GM18909 (cell line): ENCODE data around the gene MYLK.
"Not testable (repeated sequence)": the region's sequence is repeated elsewhere in the genome, so short reads cannot be mapped to it uniquely, and the experiment has no call there.

ENCODE experiments used
- ATAC-seq: cut with Tn5 transposase; IDR thresholded peaks from one replicate; pipeline ENCODE4 v1.9.1; 2021; ENCODE audit warnings: mild to moderate bottlenecking; ENCODE audit not compliant: unreplicated experiment, poor library complexity

Gene MYLK, protein sequence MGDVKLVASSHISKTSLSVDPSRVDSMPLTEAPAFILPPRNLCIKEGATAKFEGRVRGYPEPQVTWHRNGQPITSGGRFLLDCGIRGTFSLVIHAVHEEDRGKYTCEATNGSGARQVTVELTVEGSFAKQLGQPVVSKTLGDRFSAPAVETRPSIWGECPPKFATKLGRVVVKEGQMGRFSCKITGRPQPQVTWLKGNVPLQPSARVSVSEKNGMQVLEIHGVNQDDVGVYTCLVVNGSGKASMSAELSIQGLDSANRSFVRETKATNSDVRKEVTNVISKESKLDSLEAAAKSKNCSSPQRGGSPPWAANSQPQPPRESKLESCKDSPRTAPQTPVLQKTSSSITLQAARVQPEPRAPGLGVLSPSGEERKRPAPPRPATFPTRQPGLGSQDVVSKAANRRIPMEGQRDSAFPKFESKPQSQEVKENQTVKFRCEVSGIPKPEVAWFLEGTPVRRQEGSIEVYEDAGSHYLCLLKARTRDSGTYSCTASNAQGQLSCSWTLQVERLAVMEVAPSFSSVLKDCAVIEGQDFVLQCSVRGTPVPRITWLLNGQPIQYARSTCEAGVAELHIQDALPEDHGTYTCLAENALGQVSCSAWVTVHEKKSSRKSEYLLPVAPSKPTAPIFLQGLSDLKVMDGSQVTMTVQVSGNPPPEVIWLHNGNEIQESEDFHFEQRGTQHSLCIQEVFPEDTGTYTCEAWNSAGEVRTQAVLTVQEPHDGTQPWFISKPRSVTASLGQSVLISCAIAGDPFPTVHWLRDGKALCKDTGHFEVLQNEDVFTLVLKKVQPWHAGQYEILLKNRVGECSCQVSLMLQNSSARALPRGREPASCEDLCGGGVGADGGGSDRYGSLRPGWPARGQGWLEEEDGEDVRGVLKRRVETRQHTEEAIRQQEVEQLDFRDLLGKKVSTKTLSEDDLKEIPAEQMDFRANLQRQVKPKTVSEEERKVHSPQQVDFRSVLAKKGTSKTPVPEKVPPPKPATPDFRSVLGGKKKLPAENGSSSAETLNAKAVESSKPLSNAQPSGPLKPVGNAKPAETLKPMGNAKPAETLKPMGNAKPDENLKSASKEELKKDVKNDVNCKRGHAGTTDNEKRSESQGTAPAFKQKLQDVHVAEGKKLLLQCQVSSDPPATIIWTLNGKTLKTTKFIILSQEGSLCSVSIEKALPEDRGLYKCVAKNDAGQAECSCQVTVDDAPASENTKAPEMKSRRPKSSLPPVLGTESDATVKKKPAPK (N-terminal part only)

DNA sequence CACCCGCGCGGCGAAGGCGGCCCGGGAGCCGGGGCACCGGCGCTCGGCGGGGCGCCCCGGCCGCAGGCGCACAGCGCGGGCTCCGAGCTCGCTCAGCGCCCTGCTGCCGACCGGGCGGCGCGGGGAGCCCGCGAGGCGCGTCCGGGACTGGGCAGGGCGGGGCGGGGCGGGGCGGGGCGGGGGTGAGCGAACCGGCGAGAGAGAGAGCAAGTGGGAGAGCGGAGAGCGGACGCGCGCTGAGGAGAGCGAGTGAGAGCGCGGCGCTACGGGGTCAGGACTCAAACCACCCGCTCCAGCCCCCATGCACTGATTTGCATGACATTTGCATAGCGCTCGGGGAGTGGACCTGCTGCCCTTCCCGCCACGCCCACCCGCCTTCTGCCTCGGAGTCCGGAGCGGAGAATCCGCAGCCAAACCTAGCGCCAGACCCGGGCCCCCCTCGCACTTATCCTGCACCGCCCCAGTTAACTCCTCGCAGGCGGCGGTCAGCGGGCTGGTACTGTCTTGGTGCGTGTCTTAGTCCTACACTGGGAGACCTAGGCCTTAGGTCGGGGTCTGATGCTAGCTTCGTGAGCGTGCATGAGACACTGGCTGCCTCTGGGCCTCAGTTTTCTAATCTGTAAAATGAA lies at the start of gene MYLK:
TSS of gene MYLK (minus strand) at position 130 of the 629 bp plus-strand sequence. CDS start 90,491 bp downstream, outside the sequence.
- ATAC-seq: peak; percentile 60

DNA sequence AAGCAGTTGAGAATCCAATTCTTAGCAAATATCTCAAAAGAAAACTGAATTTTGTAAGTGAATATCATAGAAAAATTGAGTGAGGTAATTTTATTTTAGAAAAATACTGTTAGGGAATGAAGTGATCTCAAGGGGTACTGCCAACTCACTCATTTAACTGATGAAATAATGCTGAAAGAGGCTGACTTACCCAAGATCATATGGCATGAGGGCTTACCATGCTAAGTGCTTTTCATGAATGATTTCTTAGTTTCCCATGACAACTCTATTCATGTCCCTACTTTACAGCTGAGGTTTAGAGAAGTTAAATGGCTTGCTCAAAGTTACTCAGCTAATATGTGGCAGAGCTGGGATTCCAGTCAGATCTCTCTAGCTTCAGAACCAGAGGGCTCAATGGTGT lies 46.3 kb upstream of the MYLK start:
- ATAC-seq: no peak

DNA sequence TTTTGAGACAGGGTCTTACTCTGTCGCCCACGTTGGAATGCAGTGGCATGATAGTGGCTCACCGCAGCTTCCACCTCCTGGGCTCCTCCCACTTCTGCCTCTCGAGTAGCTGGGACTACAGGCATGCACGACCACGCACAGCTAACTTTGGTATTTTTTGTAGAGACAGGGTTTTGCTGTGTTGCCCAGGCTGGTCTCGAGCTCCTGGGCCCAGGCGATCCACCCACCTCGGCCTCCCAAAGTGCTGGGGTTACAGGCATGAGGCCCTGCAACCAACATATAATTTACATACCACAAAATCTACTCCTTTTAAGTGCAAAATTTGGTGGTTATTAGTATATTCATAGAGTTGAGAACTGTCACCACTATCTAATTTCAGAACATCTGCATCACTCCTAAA lies 45.2 kb upstream of the MYLK start:
- ATAC-seq: no peak

DNA sequence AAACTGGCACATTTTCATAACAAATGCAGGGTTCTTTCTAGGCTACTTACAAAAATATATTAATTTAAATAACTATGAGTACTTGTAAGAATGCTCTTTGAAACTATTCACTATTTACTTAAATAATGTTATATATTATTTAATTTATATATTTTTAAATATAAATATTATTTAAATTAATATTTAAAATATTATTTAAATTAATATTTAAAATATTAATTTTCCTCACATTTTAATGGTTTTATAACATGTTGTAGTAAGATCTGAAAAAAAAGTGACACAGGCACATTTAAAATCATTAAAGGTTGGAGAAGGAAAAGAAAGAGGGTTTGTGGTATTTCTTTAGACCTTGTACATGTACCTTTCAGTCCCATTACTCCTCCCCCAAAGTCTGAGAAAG lies 42.3 kb upstream of the MYLK start:
- ATAC-seq: no peak

DNA sequence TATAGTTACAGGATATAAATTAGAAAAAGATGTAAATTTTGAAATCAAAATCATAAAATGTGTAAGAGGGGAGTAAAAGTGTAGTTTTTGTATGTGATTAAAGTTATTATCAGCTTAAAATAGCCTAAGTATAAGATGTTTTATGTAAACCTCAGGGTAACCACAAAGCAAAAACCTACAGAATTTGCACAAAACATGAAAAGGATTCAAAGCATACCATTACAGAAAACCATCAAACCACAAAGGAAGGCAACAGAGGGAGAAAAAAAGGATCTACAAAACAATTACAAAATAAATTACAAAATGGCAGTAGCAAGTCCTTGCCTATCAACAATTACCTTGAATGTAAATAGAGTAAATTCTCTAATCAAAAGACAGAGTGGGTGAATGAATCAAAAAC lies 36.7 kb upstream of the MYLK start:
- no peak for ATAC-seq

DNA sequence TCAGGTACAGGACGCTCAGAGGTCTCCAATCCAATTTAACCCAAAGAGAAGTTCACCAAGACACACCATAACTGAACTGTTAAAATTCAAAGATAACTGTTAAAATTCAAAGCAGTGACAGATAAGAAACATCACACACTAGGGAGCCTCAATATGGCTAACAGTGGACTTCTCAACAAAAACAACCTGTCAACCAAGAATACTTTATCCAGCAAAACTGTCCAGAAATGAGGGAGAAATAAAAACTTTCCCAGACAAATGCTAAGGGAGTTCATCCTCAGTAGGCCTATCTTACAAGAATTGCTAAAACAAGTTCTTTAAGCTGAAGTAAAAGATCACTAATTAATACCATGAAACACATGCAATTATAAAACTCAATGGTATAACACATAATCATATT lies 36.3 kb upstream of the MYLK start:
- ATAC-seq: no peak

DNA sequence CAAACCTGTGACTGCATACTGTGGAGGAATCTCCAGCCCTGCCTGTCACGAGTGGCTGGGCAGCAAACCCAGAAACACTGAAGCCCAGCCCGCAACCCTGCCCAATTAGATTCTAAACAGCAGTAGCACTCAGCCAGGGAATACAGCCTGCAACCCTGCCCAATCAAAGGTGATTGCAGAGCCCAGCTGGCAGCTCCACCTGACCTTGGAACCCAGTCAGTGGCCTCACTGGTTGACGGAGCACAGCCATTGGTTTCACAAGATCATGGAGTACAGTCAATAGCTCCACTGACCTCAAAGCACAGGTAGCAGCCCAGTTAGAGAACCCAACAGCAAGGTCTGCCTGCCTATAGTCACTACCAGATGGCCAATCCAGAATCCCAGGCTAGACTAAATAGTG lies 35.2 kb upstream of the MYLK start:
- ATAC-seq: no peak

DNA sequence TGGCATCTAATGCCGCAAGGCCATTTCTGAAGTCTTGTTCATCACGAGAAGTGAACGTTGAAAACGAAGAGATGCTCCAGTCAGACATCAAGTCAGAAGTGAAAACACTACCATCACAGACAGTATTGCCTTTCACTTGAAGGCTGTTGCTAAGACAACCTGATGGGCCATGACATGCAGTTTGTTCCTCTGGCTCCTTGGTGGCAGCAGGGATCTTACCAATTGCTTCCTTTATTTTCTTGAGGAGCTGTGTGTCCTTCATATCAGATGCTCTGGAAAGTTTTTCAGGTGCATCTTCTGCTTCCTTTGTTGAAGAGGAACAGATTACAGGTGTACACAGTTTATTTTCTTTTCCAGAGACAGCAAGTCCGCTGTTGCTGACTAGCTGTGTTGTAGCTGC lies 30.7 kb upstream of the MYLK start:
- no peak for ATAC-seq

DNA sequence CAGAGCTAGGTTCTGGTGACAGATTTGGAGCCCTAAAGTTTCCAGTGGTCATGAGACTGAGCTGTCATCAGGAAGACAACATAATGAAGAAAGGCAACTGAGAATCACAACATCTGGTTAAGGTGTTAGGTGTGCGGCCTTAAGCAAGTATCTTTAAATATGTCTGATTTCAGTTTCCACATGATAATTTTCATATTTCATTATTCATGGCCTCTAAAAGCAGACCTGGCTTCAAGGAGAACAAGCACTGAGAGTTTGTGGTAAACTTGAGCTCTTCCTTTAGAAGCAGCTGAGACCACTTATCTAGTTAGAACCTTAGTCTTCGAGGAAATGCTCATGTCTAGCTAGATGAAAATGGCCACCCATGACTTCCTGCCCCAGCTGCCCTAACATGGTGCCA lies 25.7 kb upstream of the MYLK start:
- ATAC-seq: peak; percentile 50

DNA sequence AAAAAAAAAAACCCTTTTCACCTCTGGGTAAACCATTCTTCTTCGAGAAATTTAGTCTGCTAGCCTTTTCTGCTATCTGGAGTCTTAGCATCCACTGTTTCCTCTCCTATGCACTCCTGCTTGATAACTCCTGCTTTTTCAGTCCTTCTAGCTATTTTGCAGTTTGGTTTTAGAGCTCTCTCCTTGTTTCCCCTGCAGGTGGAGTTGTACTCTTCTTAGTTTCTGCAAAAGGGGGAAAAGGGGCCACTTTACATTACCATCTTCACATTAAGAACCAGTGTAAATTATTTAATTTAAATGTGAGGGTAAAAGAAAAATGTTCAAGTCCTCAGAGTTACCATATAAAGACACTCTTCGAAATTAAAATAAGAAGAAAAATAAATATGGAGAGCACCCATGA lies 23.6 kb upstream of the MYLK start:
- no peak for ATAC-seq

DNA sequence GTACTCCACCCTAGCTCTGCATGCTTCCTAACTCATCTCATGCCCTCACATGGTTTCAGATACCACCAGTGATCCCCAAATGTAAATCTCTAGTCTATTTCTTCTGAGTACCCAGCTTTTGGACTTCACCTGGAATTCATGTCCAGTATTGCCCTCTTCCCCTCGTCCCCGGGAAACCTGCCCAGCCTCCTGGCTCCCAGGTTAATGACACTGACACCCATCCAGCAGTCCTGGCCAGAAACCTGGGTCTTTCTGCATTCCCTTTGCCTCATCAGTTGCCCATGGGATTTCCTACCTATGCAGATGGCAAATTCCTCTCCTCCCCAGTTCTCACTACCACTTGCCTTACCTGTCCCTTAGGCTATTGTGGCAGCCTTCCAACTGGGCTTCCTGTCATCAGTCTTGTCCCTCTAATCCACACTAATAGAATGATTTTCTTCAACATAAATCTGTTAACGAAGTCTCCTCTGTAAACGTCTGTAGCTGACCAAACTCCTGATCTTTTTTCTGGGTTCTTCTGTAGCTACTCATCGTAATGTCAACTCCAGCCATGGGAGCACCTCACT lies 15.3 kb upstream of the MYLK start:
- ATAC-seq: no peak

DNA sequence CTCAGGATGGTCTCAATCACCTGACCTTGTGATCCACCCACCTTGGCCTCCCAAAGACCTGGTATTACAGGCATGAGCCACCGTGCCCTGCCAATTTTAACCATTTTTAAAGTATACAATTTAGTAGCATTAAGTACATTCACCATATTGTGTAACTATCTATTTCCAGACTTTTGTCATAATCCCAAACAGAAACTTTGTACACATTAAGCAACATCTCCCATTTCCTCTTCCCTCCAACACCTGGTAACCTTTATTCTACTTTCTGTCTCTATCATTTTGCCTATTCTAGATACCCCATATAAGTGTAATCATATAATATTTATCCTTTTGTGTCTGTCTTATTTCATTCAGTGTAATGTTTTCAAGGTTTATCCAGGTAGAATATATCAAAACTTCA lies 8.9 kb upstream of the MYLK start:
- ATAC-seq: no peak

DNA sequence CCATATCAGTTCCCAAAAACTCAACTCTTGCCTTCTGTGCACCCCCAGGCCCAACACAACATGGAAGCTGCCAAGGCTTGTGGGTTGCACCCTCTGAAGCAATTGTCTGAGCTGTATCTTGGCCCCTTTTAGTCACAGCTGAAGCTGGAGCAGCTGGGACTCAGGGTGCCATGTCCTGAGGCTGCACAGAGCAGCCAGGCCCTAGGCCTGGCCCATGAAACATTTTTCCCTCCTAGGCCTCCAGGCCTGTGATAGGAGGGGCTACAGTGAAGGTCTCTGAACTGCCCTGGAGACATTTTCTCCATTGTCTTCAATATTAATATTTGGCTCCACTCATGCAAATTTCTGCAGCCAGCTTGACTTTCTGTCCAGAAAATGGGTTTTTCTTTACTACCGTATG lies 8.1 kb upstream of the MYLK start:
- no peak for ATAC-seq

DNA sequence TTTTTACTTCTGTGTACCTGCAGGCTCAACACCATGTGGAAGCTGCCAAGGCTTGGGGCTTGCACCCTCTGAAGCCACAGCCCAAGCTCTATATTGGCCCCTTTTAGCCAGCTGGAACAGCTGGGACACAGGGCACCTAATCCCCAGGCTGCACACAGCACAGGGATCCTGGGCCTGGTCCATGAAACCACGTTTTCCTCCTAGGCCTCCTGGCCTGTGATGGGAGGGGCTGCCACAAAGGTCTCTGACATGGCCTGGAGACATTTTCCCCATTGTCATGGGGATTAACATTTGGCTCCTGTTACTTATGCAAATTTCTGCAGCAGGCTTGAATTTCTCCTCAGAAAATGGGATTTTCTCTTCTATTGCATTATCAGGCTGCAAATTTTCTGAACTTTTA lies 6.9 kb upstream of the MYLK start:
- ATAC-seq: not testable (repeated sequence)

DNA sequence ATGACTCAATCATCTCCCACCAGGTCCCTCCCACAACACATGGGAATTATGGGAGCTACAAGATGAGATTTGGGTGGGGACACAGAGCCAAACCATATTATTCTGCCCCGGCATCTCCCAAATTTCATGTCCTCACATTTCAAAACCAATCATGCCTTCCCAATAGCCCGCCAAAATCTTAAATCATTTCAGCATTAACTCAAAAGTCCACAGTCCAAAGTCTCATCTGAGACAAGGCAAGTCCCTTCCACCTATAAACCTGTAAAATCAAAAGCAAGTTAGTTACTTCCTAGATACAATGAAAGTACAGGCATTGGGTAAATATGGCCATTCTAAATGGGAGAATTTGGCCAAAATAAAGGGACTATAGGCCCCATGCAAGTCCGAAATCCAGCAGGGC lies 6.0 kb upstream of the MYLK start:
- not testable (repeated sequence) for ATAC-seq

DNA sequence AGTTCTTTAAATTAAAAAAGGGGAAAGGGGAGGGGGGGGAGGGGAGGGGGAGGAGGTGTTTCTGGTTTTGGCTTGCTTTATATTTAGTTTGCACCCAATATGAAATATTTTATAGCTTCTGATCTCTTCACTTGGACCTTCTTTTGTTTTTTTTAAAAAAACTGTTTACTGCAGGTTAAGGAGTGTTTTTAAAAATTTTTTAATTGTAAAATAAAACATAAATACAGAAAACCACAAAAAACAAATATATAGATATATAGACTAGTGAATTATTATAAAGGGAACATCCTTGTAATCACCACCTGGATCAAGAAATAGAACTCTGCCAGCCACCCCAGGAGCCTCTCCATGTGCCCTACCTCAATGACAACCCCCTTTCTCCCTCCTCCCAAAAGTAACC lies 861 bp upstream of the MYLK start:
- ATAC-seq: no peak

DNA sequence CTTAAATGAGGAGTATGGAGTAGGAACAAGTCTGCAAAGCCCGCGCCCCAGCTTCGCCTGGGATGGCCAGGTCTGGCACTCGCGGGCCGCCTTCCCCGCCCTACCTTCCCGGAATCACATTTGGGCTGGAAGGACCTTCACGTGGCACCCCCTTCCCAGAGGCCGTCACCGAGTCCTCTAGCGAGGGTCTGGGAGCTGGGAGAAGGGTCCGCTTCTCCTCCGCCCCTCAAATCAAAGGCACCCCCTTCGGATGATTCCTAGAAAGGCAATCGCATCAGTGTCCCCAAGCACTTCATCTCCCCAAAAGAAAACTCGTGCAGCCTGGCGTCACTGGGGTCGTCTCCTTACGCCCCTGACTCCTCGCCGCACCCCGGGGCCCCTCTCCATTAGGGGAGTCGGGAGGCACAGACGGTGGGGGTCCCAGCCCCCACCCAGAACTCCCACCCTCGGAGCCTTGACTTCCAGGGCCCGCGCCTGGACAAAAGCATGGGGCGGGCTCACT lies 380 bp downstream of the MYLK start:
- no peak for ATAC-seq

DNA sequence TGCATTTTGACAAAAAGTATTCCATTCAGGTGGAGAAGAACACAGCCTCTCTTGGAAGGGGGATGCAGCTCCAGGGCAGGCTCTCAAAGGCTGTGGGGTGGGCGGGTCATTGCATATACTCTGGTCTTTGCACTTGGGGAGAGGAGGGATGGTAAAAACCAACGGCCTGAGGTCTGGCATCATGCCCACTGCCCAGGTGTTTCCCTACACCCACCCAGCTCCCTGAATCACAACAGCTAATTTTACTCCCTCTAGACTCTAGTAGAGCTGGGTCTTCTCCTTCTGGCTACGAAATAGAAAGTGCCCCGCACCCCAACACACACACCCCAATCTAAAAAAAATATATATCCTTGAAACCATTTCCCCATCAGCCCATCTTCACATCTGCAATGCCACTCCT lies 1.0 kb downstream of the MYLK start:
- ATAC-seq: no peak

DNA sequence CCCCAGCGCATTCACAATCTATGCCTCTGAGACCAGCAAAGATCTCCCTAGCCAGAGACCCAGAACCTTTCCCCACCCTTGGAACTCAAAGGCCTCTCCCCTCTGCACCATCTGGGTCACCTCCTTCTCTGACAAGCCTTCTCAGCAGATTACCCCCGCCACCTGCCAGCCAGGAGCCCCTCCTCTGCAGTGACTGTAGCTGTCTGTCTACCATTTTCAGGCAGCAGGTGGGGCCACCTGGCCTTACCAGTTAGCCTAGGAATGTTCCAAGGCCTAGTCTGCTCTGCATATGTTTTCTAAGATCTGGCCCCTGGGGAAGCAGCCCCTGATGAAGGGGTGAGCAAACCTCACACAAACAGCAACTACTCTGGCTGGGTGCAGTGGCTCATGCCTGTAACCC lies 2.4 kb downstream of the MYLK start:
- no peak for ATAC-seq

DNA sequence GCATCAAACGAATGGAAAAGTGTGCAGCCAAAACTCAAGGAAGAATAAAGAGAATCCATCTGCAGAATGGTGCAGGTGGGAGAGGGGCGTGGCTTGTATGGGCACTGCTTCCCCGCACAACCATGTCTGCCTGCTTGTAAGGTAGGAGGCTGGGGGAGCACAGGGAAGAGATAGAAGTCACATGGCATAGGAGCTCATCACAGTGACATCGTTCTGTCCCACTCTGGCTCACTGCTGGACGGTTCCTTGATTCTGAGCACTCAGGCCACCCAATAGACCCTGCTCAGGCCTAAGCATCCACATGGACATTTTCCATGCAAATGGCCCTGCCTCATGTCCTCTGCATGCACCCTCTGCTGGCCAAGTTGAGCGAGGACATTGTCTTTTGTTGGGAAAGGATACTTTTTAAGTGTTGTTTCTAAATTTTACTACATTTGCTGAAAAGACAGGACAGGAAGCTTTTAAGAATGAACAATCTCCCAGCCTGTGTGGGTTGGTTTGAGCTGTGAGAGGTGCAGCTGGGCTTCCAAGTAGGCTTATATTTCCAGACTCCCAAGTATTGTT lies 3.1 kb downstream of the MYLK start:
- no peak for ATAC-seq
